Activated T-cell treated with anti-CD3 and anti-CD28 coated beads for 4 hours (primary cell): ENCODE measurements around the gene GPRC5D.

Experiments
- DNase-seq: peaks from one replicate; pipeline ENCODE4 v3.0.0-alpha.2; 2020

Gene GPRC5D

GRCh38 chr12:12903642-12904609 is 48.0 kb downstream of the GPRC5D start:
- DNase-seq, result no peak

- DNase-seq, result no peak
Measured at GRCh38 chr12:12902036-12902435, 49.9 kb downstream of the GPRC5D start.

- no peak for DNase-seq
Measured at GRCh38 chr12:12901158-12901791, 50.7 kb downstream of the GPRC5D start.

DNA sequence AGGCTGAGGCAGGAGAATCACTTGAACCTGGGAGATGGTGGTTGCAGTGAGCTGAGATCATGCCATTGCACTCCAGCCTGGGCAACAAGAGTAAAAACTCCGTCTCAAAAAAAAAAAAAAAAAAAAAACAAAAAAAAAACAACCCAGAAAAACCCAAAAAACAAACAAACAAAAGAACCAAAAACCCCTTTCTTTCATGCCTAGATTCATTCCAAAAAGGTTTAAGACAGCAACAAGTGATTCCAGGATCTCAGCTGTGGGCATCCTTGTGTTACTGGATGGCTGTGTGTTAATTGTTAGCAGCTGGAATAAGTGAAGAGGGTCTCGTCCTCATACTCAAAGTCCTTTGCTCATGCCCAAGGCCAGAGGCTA is 51.2 kb downstream of the GPRC5D start:
- DNase-seq, result no peak

DNA sequence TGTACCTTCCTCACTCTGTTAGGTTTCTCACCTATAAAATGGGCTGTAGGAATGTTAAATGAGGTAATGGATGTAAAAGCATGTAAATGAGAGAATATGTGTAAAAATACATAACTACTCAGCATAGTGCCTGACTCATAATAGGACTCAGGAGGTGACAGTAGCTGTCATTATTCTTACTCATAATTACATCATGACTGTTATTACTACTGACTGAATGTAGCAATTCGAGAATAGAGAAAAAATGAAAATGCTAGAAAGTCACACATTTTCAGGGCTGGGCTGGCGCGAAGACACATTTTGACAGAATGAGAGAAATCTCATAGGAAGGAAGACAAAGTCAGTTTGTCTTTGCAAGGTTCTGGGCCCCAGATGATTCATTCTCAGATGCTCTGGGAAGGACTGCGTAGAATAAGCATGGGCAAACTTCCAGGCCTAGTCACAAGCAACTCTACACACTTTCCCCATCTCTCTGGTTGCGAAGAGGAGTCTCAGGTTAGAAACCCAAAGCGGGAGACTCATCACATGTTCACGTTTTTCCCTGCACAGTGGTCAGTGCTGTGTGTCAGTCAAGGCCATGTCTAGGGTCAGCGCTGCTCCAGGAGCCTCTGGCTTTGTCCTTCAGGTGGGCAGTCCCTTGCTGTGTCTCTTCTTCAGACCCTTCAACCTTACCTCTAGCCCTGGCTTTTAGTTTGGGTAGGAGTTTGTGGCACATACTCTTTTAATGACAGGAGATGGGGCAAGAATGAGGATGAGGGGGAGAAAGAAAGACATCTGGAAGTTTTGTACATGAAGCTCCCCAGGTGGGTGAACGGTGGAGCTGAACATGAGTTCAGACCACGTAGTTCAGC is 52.2 kb downstream of the GPRC5D start:
- DNase-seq, result no peak

- no peak for DNase-seq
Measured at GRCh38 chr12:12898911-12899511, 53.0 kb downstream of the GPRC5D start.

GRCh38 chr12:12898136-12898717 is 53.7 kb downstream of the GPRC5D start:
- no peak for DNase-seq

- DNase-seq, result no peak
Measured at GRCh38 chr12:12897302-12897701, 54.7 kb downstream of the GPRC5D start.

DNA sequence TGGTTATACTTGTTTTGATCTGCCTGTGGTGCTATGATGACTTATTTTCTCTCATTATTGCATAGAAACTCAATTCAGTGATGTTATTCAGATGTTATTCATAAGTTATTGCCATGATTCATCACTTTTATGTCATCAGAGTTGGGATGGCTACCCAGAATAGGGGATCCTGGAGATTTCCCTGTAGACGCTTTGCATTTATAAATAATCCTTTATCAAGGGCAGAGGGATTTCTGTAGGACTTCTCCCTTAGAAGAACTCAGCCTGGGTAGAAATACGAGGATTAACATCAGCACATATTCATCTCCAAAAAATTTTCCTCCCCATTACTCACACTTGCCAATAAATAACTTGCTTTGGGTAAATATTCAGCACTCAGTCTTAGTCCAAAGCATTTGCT is 55.7 kb downstream of the GPRC5D start:
- DNase-seq, result no peak

- DNase-seq, result no peak
Measured at GRCh38 chr12:12893438-12893837, 58.5 kb downstream of the GPRC5D start.

GRCh38 chr12:12892681-12893141 is 59.3 kb downstream of the GPRC5D start:
- DNase-seq, result no peak

- DNase-seq, result no peak
Measured at GRCh38 chr12:12891881-12892355, 60.1 kb downstream of the GPRC5D start.

- DNase-seq, result peak; percentile 14
Measured at GRCh38 chr12:12891080-12891880, 60.7 kb downstream of the GPRC5D start, which contains the start of gene GPRC5A. TSS of gene GPRC5A (plus strand) at chr12:12891562. CDS start at chr12:12908250, 16,688 bp downstream.
